Large intestine (tissue), 1 donor: ENCODE data around the gene OR5F1. TPM values are rescaled to one million over a fixed set of nuclear protein-coding genes. Genes with fewer than 3 reads are reported as not detected.

Experiments
- polyA plus RNA-seq: library from polyadenylated mRNA; unstranded; fragments of 120-200 nt; gene quantifications from one replicate; pipeline ENCODE4 v1.2.1, GENCODE V29; 2013

The OR5F1 gene
- polyA plus RNA-seq, 1 donor: not detected

Other genes starting within 250 kb of the OR5F1 start
- not detected for gene OR5D13, start 221.2 kb downstream of the OR5F1 start, polyA plus RNA-seq
- not detected for gene OR5D14, start 199.1 kb downstream of the OR5F1 start, polyA plus RNA-seq
- gene OR5L1, start 183.3 kb downstream of the OR5F1 start, polyA plus RNA-seq: not detected
- not detected for gene OR5D18, start 175.0 kb downstream of the OR5F1 start, polyA plus RNA-seq
- gene OR5L2, start 167.4 kb downstream of the OR5F1 start, polyA plus RNA-seq: not detected
- gene OR5D16, start 155.9 kb downstream of the OR5F1 start, polyA plus RNA-seq: not detected
- gene TRIM51, start 111.3 kb downstream of the OR5F1 start, polyA plus RNA-seq: not detected
- not detected for gene OR5W2, start 80.0 kb downstream of the OR5F1 start, polyA plus RNA-seq
- gene OR5I1, start 58.2 kb downstream of the OR5F1 start, polyA plus RNA-seq: not detected
- not detected for gene OR10AG1, start 24.7 kb downstream of the OR5F1 start, polyA plus RNA-seq
- gene OR5AS1, start 33.0 kb upstream of the OR5F1 start, polyA plus RNA-seq: not detected
- gene OR8I2, start 98.7 kb upstream of the OR5F1 start, polyA plus RNA-seq: not detected
- not detected for gene OR8H2, start 109.1 kb upstream of the OR5F1 start, polyA plus RNA-seq
- not detected for gene OR8H3, start 127.7 kb upstream of the OR5F1 start, polyA plus RNA-seq
- not detected for gene OR8J3, start 145.6 kb upstream of the OR5F1 start, polyA plus RNA-seq
- gene OR8K5, start 165.7 kb upstream of the OR5F1 start, polyA plus RNA-seq: not detected
- not detected for gene OR5J2, start 182.0 kb upstream of the OR5F1 start, polyA plus RNA-seq
- not detected for gene OR5T2, start 239.6 kb upstream of the OR5F1 start, polyA plus RNA-seq